ENCODE data around the gene ARHGEF4. TPM values are rescaled to one million over a fixed set of nuclear protein-coding genes. Genes with fewer than 3 reads are reported as not detected.

The ARHGEF4 gene
- polyA plus RNA-seq, 10 donors: 5.3 to 16.6 (median 8.7) TPM

DNA sequence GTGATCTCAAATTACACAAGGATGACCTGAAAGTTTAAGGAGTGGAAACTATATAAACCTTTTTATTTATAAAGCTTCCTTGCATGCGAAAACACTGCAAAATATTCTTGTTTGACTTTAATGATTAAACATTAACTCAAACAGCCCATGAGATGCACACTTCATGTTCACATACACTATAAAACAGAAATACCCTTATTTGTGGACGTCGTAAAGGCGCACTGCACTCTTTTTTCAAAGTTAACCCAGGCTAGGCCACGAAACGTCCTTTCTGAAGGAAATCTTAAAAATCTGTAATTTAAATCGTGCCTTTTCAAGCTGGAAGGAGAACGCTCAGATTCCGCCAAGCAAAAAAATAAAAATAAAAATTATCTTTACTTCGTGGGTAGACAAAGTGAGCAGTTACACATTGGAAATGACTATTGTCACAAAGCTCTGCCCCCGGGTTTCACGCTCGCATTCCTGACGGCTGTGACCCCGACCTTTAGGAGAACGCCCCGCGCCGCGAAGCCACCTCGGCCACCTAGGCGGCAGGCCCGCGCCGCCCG is 255.8 kb downstream of the ARHGEF4 start:
- no peak for DNase-seq

- peak; percentile 93 to 97 (median 97) for DNase-seq
These were observed 256.4 kb downstream of the ARHGEF4 start, which contains the start of gene FAM168B for GRCh38 chr2:131093006-131093695. Gene FAM168B, minus strand, starts transcription at chr2:131093460. Its CDS starts 10,814 bp downstream, at chr2:131082646.

GRCh38 chr2:131093696-131094462 is 257.2 kb downstream of the ARHGEF4 start:
- DNase-seq: no peak

DNA sequence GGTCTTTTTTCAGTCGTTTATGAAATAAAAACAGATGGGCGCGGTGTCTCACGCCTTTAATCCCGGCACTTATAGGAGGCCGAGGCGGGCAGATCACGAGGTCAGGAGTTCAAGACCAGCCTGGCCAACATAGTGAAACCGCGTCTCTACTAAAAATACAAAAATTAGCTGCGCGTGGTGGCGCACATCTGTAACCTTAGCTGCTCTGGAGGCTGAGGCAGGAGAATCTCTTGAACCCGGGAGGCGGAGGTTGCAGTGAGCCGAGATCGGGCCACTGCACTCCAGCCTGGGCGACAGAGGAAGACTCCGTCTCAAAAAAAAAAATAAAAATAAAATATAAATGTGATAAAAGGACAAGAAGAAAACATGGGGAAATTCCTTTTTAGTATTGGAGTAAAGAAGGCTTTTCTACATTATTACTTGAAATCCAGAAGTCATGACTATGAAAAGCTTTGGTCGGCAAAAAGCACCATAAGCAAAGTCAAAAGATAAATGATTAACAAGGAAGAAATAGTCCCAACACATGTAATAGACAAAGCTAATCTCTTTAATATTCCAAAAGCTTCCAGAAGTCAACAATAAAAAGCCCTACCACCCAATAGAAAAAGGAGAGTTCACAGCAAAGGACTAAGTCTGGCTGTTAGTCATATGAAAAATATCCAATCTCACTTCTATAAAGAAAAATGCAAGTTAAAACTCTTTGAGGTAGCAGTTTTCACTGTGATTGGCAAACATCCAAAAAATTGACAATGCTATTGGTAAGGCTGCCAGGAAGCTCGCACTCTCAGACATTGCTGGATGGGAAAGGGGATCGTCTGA is 258.0 kb downstream of the ARHGEF4 start:
- DNase-seq: peak in 1 of 3 donors; percentile 23

Other genes with a start within 250 kb of the ARHGEF4 start
- gene CFC1, start 237.3 kb upstream of the ARHGEF4 start, polyA plus RNA-seq (ENCODE audit: insufficient read length in 10 of 10): not detected
- gene POTEJ, start 225.5 kb upstream of the ARHGEF4 start, polyA plus RNA-seq (ENCODE audit: insufficient read length in 10 of 10): under 1 TPM in 3 of 10 donors, not detected in 7; 0.05 to 0.18 (median 0.12) TPM
- gene GPR148, start 107.8 kb upstream of the ARHGEF4 start, polyA plus RNA-seq (ENCODE audit: insufficient read length in 10 of 10): not detected
- gene AMER3, start 81.4 kb upstream of the ARHGEF4 start, polyA plus RNA-seq (ENCODE audit: insufficient read length in 10 of 10): not detected

All from muscle of back (tissue), 11 donors.